ENCODE results near the gene HBB.
"Not testable (repeated sequence)": the region's sequence is repeated elsewhere in the genome, so short reads cannot be mapped to it uniquely, and the experiment has no call there.

Gene HBB

DNA sequence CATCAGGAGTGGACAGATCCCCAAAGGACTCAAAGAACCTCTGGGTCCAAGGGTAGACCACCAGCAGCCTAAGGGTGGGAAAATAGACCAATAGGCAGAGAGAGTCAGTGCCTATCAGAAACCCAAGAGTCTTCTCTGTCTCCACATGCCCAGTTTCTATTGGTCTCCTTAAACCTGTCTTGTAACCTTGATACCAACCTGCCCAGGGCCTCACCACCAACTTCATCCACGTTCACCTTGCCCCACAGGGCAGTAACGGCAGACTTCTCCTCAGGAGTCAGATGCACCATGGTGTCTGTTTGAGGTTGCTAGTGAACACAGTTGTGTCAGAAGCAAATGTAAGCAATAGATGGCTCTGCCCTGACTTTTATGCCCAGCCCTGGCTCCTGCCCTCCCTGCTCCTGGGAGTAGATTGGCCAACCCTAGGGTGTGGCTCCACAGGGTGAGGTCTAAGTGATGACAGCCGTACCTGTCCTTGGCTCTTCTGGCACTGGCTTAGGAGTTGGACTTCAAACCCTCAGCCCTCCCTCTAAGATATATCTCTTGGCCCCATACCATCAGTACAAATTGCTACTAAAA lies at the start of gene HBB:
HBB (minus strand) TSS at position 340 of the 579 bp plus-strand sequence; CDS start at position 290, 50 bp downstream.
- no peak for DNase-seq (ENCODE audit: low read depth in 2 of 2)

- no peak for DNase-seq (ENCODE audit: low read depth in 2 of 2)
Observed at GRCh38 chr11:5275369-5276110, 48.7 kb upstream of the HBB start.

DNA sequence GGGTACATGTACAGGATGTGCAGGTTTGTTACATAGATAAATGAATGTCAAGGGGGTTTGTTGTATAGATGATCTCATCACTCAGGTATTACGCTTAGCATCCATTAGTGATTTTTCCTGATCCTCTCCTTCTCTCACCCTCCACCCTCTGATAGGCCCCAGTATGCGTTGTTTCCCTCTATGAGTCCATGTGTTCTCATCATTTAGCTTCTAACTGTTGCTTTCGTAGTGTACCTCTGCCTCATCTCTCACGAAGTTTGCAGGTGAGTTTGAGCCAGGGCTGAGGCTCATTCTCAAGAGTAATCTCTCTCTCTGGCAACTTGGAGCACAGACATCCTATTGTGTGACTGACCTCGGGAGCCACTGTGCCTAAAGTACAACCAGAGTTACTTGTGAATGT lies 47.5 kb upstream of the HBB start:
- no peak for DNase-seq (ENCODE audit: low read depth in 2 of 2)

GRCh38 chr11:5272395-5273017 lies 45.6 kb upstream of the HBB start:
- no peak for DNase-seq (ENCODE audit: low read depth in 2 of 2)

GRCh38 chr11:5269715-5270147 lies 42.9 kb upstream of the HBB start, which contains the start of gene HBE1:
TSS of gene HBE1 (minus strand) at chr11:5269945. CDS start at chr11:5269890, 55 bp downstream.
- DNase-seq (ENCODE audit: low read depth in 2 of 2) = no peak

GRCh38 chr11:5267033-5267563 lies 40.2 kb upstream of the HBB start:
- no peak for DNase-seq (ENCODE audit: low read depth in 2 of 2)

DNA sequence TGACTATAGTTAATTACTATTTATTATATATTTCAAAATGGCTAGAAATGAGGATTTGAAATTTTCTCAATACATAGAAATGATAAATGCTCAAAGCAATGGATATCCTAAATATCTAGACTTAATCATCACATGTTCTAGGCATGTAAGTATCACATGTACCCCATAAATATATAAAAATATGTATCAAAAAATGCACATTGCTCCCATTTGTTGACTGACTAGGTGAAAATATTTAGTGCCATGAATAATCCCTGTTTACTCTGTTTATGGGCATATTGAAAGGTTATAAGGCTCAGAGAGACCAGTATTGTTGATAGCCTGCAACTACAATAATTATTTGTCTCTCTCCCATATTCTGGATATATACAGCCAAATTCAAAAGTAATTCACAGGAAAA lies 39.7 kb upstream of the HBB start:
- DNase-seq (ENCODE audit: low read depth in 2 of 2) = no peak

GRCh38 chr11:5265832-5266231 lies 39.0 kb upstream of the HBB start:
- DNase-seq (ENCODE audit: low read depth in 2 of 2) = no peak

- DNase-seq (ENCODE audit: low read depth in 2 of 2) = no peak
Observed at GRCh38 chr11:5258543-5259262, 31.8 kb upstream of the HBB start.

- no peak for DNase-seq (ENCODE audit: low read depth in 2 of 2)
Observed at GRCh38 chr11:5257296-5257695, 30.4 kb upstream of the HBB start.

DNA sequence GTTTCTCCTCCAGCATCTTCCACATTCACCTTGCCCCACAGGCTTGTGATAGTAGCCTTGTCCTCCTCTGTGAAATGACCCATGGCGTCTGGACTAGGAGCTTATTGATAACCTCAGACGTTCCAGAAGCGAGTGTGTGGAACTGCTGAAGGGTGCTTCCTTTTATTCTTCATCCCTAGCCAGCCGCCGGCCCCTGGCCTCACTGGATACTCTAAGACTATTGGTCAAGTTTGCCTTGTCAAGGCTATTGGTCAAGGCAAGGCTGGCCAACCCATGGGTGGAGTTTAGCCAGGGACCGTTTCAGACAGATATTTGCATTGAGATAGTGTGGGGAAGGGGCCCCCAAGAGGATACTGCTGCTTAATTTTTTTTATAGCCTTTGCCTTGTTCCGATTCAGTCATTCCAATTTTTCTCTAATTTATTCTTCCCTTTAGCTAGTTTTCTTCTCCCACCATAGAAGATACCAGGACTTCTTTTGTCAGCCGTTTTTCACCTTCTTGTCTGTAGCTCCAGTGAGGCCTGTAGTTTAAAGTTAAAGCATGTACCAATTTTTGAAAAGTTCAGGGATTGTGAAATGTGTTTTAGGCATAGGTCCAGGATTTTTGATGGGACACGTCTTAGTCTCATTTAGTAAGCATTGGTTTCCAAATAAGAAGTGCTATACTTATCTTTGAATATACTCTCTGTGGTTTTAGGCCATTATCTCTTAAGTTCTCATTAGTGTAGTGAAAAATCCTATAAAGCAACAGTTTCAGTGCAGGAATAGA lies 28.0 kb upstream of the HBB start, which contains the start of gene HBG2:
HBG2 (minus strand) TSS at position 136 of the 768 bp plus-strand sequence; CDS start at position 83, 53 bp downstream.
- DNase-seq (ENCODE audit: low read depth in 2 of 2) = not testable (repeated sequence)

DNA sequence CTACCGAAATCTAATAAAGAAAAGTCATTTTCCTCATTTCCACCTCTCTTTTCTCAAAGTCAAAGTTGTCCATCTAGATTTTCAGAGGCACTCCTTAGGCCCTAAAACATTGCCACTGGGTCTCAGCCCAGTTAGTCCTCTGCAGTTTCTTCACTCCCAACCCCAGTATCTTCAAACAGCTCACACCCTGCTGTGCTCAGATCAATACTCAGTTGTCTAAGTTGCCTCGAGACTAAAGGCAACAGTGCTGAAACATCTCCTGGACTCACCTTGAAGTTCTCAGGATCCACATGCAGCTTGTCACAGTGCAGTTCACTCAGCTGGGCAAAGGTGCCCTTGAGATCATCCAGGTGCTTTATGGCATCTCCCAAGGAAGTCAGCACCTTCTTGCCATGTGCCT lies 27.2 kb upstream of the HBB start:
- not testable (repeated sequence) for DNase-seq (ENCODE audit: low read depth in 2 of 2)

GRCh38 chr11:5253440-5253839 lies 26.6 kb upstream of the HBB start:
- not testable (repeated sequence) for DNase-seq (ENCODE audit: low read depth in 2 of 2)

DNA sequence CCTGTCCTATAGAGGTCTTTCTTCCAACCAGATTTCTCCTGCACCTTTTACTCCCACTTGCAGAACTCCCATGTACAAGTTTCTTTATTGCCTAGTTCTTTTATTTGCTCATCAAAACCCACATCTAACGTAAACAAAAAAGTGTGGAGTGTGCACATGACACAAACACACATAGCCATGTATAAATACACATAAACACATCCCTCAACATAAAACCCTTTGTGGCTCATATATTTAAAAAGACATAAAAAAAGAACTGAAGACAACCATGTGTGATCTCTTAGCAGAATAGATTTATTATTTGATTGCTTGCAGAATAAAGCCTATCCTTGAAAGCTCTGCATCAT lies 26.0 kb upstream of the HBB start:
- DNase-seq (ENCODE audit: low read depth in 2 of 2) = no peak

DNA sequence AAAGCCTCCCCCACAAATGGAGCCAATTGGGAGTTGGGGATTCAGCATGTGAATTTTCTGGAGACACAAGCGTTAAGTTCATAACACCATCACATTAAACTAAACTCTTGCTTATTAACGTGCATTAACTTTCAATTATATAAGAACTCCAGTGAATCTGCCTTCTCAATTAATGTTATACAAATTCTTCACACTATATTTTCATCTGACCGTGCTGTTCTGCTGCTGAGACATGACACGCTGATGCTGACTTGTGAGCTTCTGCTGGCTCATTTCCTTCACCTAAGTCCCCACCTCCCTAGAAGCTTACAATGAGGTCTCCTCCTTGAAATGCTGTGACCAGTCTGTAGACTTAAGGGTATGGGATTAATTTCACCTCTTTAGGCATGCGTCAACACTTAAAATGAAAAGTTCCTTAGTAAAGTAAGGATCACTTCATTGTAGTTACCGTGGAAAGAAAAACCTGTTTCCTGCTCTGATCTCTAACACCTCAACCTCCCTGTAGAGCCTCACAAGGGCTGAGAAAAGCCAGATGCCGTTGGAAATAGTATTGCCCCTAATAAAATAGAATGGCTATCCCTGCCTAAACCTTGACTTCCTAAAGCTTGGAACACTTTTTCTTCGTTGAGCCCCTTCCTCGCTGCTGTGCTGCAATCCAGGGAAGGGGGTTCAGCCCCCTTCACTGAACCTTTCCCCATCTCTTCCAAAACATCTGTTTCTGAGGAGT lies 25.5 kb upstream of the HBB start:
- no peak for DNase-seq (ENCODE audit: low read depth in 2 of 2)

- no peak for DNase-seq (ENCODE audit: low read depth in 2 of 2)
Observed at GRCh38 chr11:5251746-5252145, 24.9 kb upstream of the HBB start.

GRCh38 chr11:5250543-5251204 lies 23.8 kb upstream of the HBB start:
- no peak for DNase-seq (ENCODE audit: low read depth in 2 of 2)

DNA sequence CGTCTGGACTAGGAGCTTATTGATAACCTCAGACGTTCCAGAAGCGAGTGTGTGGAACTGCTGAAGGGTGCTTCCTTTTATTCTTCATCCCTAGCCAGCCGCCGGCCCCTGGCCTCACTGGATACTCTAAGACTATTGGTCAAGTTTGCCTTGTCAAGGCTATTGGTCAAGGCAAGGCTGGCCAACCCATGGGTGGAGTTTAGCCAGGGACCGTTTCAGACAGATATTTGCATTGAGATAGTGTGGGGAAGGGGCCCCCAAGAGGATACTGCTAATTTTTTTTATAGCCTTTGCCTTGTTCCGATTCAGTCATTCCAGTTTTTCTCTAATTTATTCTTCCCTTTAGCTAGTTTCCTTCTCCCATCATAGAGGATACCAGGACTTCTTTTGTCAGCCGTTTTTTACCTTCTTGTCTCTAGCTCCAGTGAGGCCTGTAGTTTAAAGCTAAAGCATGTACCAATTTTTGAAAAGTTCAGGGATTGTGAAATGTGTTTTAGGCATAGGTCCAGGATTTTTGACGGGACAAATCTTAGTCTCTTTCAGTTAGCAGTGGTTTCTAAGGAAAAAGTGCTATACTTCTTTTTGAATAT lies 23.0 kb upstream of the HBB start, which contains the start of gene HBG1:
HBG1 (minus strand) TSS at position 51 of the 590 bp plus-strand sequence. CDS start 53 bp downstream, outside the sequence.
- DNase-seq (ENCODE audit: low read depth in 2 of 2) = not testable (repeated sequence)

GRCh38 chr11:5248498-5248897 lies 21.6 kb upstream of the HBB start:
- not testable (repeated sequence) for DNase-seq (ENCODE audit: low read depth in 2 of 2)
